Lung (tissue), 12 donors: Measurements from ENCODE around the gene CRB2. TPM values are rescaled to one million over a fixed set of nuclear protein-coding genes. Genes with fewer than 3 reads are reported as not detected.

ENCODE experiments used
- ATAC-seq: fragments of 200-7000 bp; cut with Tn5 transposase; one replicate; pipeline ENCODE4 v1.9.1; 2020; ENCODE audit warnings: moderate number of reproducible peaks; ENCODE audit not compliant: insufficient read depth, low FRiP score
- DNase-seq, 3 donors: peaks; one replicate each; pipeline ENCODE4 v3.0.0-alpha.2; 2013 to 2017
- H3K27ac ChIP-seq, 2 donors: one replicate each; pipeline ENCODE4 v1.5.1; 2013; ENCODE audit warnings: mild to moderate bottlenecking in 2 of 2, moderate library complexity in 2 of 2, control low read depth in 1 of 2, inconsistent platforms in 1 of 2, low read depth in 1 of 2, low read length in 1 of 2
- H3K27me3 ChIP-seq, 3 donors: one replicate each; pipeline ENCODE4 v1.5.1; 2013; ENCODE audit warnings: low read length in 2 of 3; ENCODE audit not compliant: control insufficient read depth in 3 of 3, insufficient read depth in 3 of 3
- H3K36me3 ChIP-seq, 4 donors: one replicate each; pipeline ENCODE4 v1.5.1; 2013; ENCODE audit warnings: low read length in 4 of 4, mild to moderate bottlenecking in 1 of 4, moderate library complexity in 1 of 4; ENCODE audit not compliant: control insufficient read depth in 4 of 4, insufficient read depth in 4 of 4
- H3K4me1 ChIP-seq, 5 donors: one replicate each; pipeline ENCODE4 v1.5.1; 2013; ENCODE audit warnings: low read length in 5 of 5, mild to moderate bottlenecking in 2 of 5, moderate library complexity in 1 of 5; ENCODE audit not compliant: control insufficient read depth in 5 of 5, insufficient read depth in 5 of 5
- H3K4me3 ChIP-seq: one replicate; pipeline ENCODE4 v1.5.1; 2013; ENCODE audit warnings: mild to moderate bottlenecking, control low read depth, moderate library complexity
- H3K9ac ChIP-seq, 2 donors: one replicate each; pipeline ENCODE4 v1.5.1; 2013; ENCODE audit warnings: low read length in 2 of 2, control low read depth in 1 of 2; ENCODE audit not compliant: insufficient read depth in 1 of 2
- H3K9me3 ChIP-seq, 4 donors: one replicate each; pipeline ENCODE4 v1.5.1; 2013; ENCODE audit warnings: low read length in 3 of 4, mild to moderate bottlenecking in 1 of 4, moderate library complexity in 1 of 4; ENCODE audit not compliant: control insufficient read depth in 4 of 4, insufficient read depth in 3 of 4
- CTCF ChIP-seq: IDR thresholded peaks from 2 replicates; pipeline ENCODE4 v1.5.1; 2012; ENCODE audit warnings: mild to moderate bottlenecking; ENCODE audit errors: control extremely low read depth, extremely low read depth
- WGBS, 2 donors: extraction: QIAGEN DNeasy Blood & Tissue Kit; methylation state at CpG; one replicate each; pipeline ENCODE4 v1.1.7; 2013; 5-methylcytosine and 5-hydroxymethylcytosine counted together
- polyA plus RNA-seq, 2 donors: library from polyadenylated mRNA; stranded (reverse); fragments of 200-250 nt; gene quantifications; one replicate each; pipeline ENCODE4 v1.2.1, GENCODE V29; 2013
- total RNA-seq, 2 donors: library from RNA; depleted of rRNA in 1 of 2; stranded (reverse); fragments of >200 nt in 1 of 2; gene quantifications; one replicate each; pipeline ENCODE4 v1.2.1, GENCODE V29; 2014 to 2021
- donor health status: control.
- donor health status: control.
- donor health status: Bipolar disorder and iron deficiency.
- donor health status: healthy.
- donor health status: DM: yes; HTN: yes; CAD: no.

CRB2 gene
- total and polyA plus RNA-seq, 4 donors: 0.01 to 0.34 (median 0.21) TPM

DNA sequence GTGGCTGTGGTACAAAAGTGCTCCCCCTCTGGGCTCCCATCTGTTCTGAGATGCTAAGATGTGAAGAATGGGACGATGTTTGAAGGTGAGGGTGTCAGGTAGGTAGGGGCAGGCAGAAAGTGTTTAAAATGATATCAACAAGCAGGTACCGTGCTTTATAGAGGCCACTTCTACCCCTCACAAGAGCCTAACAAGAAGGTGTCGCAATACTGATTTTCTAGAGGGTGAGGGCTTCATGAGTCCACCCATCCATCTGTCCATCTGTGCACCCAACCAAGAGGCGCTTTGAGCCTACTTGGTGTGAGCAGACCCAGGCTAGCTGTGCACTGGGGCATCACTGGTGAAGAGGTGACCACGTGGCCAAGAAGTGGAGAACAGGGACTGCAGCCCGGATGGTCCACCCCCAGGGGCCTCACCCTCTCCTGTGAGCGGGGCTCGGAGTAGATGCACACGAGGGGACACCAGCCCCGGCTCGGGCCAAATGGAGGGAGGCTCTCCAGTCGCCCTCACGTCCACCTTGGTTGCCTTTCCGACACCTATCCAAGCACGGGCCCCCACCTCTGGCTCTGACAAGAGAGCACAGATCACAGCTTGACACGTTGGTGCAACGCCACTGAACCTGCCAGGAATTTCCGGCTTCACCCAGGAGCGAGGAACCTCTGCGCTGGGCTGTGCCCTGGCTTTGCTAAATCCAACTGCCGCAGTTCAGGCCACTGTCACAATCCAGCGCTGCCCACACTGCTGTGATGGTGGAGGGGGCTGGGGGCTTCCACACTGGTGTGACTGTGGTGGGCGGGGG is 34.5 kb downstream of the CRB2 start:
- H3K36me3 ChIP-seq: no peaks in the 10 kb centered on the region
- no peaks in the 10 kb centered on the region for H3K27me3 ChIP-seq
- no peak overlapping the region for H3K4me3 ChIP-seq
- ATAC-seq: no peak
- no peak for DNase-seq
- no peak overlapping the region for H3K9ac ChIP-seq
- no peak for TF ChIP-seq CTCF
- no peak overlapping the region for H3K27ac ChIP-seq
- H3K9me3 ChIP-seq: peaks cover 0 to 6% (median under 1%) of the 10 kb centered on the region in 4 donors
- H3K4me1 ChIP-seq: peaks cover 0 to 8% (median 4%) of the 10 kb centered on the region in 5 donors
- 78 to 91% methylated on average over 23 of the region's 23 CpGs for WGBS, 2 donors

DNA sequence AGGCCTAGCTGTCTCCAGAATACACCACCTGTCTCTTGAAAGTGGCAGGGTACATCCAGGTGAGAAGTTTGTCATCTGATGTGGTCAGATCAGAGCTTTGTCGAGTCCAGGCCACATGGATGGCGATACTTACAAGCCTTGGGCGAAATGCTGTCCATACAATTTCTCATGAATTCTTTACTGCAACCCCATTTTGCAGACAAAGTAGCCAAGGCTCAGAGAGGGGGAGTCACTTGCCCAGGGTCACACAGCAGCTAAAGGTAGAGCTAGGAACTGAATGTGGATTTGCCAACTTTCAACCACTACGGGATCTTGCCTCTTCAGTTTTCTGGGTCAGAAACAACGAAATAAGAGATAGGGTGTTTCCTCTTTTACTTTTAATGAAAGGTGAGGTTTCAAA is 35.2 kb downstream of the CRB2 start:
- H3K27me3 ChIP-seq: no peaks in the 10 kb centered on the region
- H3K4me3 ChIP-seq: no peak overlapping the region
- no peaks in the 10 kb centered on the region for H3K36me3 ChIP-seq
- H3K9me3 ChIP-seq: peaks cover 0 to 6% (median under 1%) of the 10 kb centered on the region in 4 donors
- no peak overlapping the region for H3K27ac ChIP-seq
- 80% methylated on average over 5 of the region's 5 CpGs for WGBS, 2 donors
- no peak for ATAC-seq
- H3K9ac ChIP-seq: no peak overlapping the region
- no peak for DNase-seq
- no peak for TF ChIP-seq CTCF
- H3K4me1 ChIP-seq: peaks cover 0 to 10% (median 4%) of the 10 kb centered on the region in 5 donors

GRCh38 chr9:123391946-123392345 is 35.9 kb downstream of the CRB2 start:
- Histone ChIP-seq H3K4me3 (no peak overlapping the region), H3K36me3 (no peaks in the 10 kb centered on the region), H3K27ac (no peak overlapping the region), H3K27me3 (no peaks in the 10 kb centered on the region), H3K9me3 (peaks cover 0 to 6% (median under 1%) of the 10 kb centered on the region in 4 donors), H3K9ac (no peak overlapping the region), H3K4me1 (peaks cover 0 to 10% (median 4%) of the 10 kb centered on the region in 5 donors)
- 89 to 94% methylated on average over 28 of the region's 28 CpGs for WGBS, 2 donors
- DNase-seq: no peak
- TF ChIP-seq CTCF: no peak
- ATAC-seq: no peak
